GM04504 (cell line): ENCODE data around the gene CDC14A.

Source experiments
- DNase-seq: peaks from one replicate; pipeline ENCODE4 v3.0.0-alpha.2; 2012; ENCODE audit warnings: low read depth

The CDC14A gene

DNA sequence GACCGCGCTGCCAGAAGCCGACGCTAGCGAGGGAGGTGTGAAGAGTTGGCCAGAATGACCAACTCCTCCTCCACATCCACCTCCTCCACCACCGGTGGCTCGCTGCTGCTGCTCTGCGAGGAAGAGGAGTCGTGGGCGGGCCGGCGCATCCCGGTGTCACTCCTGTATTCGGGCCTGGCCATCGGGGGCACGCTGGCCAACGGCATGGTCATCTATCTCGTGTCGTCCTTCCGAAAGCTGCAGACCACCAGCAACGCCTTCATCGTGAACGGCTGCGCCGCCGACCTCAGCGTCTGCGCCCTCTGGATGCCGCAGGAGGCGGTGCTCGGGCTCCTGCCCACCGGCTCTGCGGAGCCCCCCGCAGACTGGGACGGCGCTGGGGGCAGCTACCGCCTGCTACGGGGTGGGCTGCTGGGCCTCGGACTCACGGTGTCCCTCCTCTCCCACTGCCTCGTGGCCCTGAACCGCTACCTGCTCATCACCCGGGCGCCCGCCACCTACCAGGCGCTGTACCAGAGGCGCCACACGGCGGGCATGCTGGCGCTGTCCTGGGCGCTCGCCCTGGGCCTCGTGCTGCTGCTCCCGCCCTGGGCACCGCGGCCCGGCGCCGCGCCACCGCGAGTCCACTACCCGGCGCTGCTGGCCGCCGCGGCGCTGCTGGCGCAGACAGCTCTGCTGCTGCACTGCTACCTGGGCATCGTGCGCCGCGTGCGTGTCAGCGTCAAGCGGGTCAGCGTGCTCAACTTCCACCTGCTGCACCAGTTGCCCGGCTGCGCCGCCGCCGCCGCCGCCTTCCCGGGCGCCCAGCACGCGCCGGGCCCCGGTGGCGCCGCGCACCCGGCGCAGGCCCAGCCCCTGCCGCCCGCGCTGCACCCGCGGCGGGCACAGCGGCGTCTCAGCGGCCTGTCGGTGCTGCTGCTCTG, 186.9 kb downstream of the CDC14A start:
- DNase-seq: no peak

DNA sequence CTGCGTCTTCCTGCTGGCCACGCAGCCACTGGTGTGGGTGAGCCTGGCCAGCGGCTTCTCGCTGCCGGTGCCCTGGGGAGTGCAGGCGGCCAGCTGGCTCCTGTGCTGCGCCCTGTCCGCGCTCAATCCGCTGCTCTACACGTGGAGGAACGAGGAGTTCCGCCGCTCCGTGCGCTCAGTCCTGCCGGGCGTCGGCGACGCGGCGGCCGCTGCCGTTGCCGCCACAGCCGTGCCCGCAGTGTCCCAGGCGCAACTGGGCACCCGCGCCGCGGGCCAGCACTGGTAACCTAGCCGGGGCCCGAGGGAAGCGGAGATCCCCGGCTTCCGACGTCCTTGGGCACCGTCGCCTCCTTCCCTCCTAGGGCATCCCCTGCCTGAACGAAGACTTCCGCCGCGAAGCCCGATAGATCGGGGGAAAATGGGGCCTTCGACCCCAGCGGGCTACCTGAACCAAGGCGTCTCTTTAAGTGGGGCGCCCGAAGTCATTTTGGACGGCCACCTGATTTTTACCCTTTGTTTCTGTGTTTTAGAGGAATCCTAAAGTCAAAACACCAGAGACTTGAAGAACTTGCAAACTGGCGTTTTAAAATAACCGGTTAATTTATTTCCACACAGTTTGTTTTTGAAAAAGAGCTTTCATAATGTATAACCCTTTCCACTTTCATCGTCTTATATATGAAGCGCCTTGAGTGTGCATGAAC, 187.7 kb downstream of the CDC14A start:
- no peak for DNase-seq

DNA sequence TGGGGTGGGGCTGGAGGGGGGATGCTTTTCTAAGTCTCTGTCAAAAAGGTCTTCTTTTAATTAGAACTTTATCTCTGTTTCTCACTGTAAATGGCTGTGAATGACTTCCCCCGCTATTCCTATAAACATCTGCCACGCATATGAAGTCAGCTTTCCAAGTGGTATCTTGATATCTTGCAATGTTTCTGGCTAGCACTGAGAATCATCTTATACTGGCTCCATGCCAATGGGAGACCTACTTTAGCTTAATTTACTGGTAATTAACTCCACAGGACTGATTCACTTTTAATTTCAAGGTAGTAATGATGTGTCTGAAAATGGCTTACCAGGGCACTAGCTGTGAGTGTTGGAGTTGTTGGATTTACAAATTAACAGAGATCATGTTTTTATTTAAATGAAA, 190.0 kb downstream of the CDC14A start:
- no peak for DNase-seq

DNA sequence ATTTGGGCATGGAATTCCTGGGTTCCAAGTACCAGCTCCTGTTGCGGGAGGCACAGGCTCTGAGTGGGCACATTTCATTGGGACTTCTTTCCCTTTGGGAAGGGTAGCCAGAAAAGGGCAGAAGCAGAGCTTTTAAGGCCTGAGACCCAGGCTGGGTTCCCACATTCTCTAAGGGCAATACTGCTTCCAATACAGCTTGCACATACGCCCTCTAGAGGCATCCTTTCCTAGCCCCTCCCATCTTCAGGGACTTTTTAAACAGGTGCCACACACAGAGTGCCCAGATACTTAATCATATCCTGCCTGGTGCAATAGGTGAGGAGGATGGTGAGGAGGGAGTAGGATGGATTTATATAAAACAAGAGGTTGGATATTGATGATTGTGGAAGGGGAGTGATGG, 191.3 kb downstream of the CDC14A start:
- DNase-seq: no peak

DNA sequence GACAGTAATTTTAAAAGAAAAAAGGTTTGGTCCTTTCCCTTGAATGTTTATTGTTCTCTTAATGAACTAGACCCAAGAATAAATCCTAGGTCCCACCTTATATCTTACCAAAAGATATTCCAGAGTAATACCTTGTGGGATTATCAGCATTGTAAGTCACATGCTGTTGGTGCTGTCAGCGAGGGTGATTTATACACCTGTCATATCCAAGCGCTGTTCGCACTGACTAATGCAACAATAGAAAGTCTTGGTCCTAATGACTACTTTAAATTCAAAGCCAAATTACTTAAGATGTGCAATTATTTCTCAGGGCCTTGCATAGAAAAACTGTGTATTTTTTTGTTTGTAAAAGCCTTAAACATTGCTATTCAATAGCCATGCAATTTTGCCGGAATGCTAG, 192.5 kb downstream of the CDC14A start:
- DNase-seq: no peak

DNA sequence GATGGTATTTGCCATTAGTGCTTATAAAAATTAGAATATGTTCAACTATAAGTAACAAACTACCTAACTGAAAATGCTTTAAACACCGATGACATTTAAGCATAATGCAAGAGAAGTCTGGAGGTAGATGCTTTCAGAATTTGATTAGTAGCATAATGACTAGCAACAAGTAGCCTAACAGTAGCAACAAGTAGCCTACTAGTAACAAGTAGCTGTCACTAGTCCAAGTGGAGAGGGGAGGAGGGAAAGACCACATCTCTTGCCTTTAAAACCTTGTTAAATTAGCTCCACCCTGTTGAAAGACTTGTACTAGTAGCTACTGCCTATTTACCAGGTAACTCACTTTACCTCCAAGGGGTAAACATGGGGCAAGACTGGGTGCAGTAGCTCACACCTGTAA, 193.5 kb downstream of the CDC14A start:
- DNase-seq: no peak

DNA sequence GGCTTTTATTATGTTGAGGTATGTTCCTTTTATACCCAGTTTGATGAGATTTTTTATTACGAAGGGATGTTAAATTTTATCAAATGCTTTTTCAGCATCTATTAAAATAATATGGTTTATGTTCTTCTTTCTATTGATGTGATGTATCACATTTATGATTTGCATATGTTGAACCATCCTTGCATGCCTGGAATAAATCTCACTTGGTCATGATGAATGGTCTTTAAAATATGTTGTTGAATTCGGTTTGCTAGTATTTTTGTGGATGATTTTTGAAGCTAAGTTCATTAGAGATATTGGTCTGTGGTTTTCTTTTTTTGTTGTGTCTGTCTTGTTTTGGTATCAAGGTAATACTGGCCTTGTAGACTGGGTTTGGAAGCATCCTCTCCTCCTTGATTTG, 199.7 kb downstream of the CDC14A start:
- no peak for DNase-seq

DNA sequence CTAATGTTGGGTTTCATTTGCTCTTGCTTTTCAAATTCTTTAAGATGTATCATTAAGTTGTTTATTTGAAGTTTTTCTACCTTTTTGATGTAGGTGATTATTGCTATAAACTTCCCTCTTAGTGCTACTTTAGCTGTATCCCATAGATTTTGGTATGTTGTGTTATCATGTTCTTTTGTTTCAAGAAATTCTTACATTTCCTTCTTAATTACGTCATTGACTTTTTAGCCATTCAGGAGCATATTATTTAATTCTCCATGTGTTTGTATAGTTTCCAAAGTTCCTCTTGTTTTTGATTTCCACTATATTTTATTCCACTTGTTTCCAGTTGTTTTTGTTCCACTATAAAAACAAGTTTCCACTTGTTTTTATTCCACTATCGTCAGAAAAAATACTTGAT, 200.6 kb downstream of the CDC14A start:
- DNase-seq: no peak

DNA sequence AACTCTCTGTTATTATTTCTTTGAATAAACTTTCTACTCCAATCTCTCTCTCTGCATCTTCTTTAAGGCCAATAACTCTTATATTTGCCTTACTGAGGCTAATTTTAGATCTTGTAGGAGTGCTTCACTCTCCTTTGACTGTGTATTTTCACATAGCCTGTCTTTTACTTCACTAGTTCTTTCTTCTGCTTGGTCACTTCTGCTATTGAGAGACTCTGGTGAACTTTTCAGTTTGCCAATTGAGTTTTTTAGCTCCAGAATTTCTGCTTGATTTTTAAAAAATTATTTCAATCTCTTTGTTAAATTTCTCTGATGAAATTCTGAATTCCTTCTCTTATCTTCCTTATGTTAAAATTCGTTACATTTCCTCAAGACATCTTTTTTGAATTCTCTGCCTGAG, 203.9 kb downstream of the CDC14A start:
- no peak for DNase-seq

DNA sequence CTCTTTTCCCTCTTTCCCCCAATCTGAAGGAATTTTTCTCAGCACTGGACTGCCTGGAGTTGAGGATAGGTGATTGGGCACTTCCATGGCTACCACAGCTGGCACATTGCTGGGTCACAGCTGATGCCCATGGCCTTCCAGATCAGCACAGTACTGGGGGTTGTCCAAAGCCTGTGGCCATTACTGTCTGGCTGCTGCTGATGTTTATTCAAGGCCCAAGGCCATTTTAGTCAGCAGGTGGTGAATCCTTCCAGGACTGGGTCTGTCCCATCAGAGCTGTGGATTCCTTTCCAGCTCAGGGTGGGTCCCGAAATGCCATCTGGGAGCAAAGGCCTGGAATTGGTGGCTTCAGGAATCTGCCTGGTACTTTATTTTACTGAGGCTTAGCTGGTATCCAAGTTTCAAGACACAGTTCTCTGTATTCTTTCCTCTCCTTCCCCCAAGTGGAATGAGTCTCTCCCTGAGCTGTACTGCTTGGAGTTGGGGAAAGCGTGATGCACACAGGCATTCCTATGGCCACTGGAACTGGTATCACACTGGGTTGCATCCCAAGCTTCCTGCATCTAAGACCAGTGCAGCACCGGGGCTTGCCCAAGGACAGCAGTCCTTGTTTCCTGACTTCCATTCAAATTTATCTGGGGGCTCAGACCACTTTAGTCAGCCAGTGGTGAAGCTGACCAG, 204.8 kb downstream of the CDC14A start:
- DNase-seq: no peak

DNA sequence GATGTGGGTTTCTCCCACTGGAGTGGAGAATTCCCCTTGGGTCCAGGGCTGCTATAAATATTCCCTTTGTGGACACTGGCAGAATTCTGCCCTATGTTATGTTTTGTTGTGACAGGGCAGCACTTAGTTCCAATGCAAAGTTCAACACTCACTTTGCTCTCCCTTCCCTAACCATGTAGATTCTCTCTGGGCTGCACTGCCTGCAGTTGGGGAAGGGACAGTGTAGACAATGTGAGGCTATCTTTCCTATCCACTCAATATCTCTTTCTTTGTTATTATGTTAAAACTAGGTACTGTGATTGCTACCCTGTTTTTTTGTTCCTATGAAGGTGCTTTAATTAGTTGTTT, 205.3 kb downstream of the CDC14A start:
- no peak for DNase-seq

DNA sequence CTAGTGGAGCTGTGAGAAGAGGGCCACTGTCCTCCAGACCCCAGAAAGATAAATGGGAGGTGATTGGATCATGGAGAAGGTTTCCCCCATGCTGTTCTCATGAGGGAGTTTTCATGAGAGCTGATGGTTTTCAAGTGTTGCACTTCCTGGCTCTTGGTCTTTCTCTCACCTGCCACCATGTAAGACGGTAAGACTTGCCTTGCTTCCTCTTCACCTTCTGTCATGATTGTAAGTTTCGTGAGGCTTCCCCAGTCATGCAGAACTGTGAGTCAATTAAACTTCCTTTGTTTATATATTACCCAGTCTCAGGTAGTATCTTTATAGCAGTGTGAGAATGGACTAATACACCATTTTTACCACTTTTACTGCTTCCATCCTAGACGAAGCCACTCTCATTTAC, 213.2 kb downstream of the CDC14A start:
- no peak for DNase-seq

DNA sequence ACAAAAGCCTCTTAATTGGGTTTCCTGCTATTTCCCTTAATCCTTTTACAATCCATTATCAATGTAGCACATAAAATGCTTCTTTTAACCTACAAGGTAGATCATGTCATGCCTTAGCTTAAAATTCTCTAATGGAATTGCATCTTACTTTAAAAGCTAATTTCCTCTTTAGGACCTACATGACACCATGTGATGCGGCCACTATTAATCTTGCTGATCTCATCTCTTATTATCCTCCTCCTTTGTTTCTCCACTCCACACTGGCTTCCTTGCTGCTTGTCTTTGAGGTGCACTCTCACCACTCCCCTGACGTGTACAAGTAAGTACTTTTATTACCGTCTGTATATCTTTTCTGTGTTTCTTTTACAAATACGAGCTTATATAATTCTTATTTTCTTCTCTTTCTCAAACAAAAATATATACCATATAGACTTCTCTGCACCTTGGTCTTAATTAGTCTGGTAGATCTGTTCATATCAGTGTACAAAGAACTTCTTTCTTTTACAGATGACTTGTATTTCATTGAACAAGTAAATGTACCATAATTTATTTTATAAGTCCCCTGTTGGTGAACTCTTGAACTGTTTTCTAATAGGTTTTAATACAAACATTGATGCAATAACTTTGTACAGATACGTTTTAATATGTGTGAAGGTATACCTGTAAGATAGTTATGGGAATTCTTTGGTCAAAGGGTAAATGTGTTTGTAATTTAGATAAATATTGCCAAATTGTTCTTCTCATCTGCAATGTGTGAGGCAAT, 213.8 kb downstream of the CDC14A start:
- no peak for DNase-seq

DNA sequence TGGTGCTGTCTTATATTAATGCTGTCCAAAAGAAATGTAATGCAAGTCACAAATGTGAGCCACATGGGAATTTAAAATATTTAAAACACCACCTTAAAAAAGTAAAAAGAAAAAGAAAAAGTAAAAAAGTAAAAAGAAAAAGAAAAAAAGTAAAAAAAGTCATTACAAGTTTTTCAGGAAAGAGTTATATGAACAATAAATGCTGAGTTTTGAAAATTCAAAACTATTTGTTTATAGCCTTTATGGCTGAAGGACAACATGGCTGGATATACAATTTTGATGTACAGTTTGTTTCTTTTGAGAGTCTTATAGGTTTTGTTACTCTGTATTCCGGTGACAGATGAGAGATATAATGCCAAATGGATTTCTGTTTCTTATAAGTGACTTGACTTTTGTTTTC, 214.8 kb downstream of the CDC14A start:
- no peak for DNase-seq
